Trophoblast cell (in vitro differentiated cells and primary cell): ENCODE measurements around the gene RFX8.

Experiments used
- DNase-seq, 2 donors: peaks; one replicate each; pipeline ENCODE4 v3.0.0-alpha.2; 2016
- H2AFZ ChIP-seq: 2 replicates; pipeline ENCODE4 v1.6.1; 2013; ENCODE audit warnings: low read length, moderate library complexity, mild to moderate bottlenecking; ENCODE audit not compliant: insufficient read depth, poor library complexity
- H2AK5ac ChIP-seq: 2 replicates; pipeline ENCODE4 v1.6.1; 2013; ENCODE audit warnings: mild to moderate bottlenecking, low read length
- H2BK120ac ChIP-seq: 2 replicates; pipeline ENCODE4 v1.6.1; 2013; ENCODE audit warnings: low read length, mild to moderate bottlenecking, moderate library complexity; ENCODE audit not compliant: insufficient read depth, poor library complexity
- H2BK12ac ChIP-seq: 2 replicates; pipeline ENCODE4 v1.6.1; 2013; ENCODE audit warnings: mild to moderate bottlenecking, low read length, moderate library complexity
- H2BK5ac ChIP-seq: 2 replicates; pipeline ENCODE4 v1.6.1; 2013; ENCODE audit warnings: low read length, low read depth, moderate library complexity, mild to moderate bottlenecking; ENCODE audit not compliant: poor library complexity
- H3K14ac ChIP-seq: 2 replicates; pipeline ENCODE4 v1.6.1; 2013; ENCODE audit warnings: mild to moderate bottlenecking, low read length
- H3K18ac ChIP-seq: 2 replicates; pipeline ENCODE4 v1.6.1; 2013; ENCODE audit warnings: mild to moderate bottlenecking, low read length
- H3K23ac ChIP-seq: 2 replicates; pipeline ENCODE4 v1.6.1; 2013; ENCODE audit warnings: low read length
- H3K27ac ChIP-seq: 2 replicates; pipeline ENCODE4 v1.5.1; 2013; ENCODE audit warnings: low read depth, mild to moderate bottlenecking, inconsistent platforms, low read length, moderate library complexity
- H3K27me3 ChIP-seq: 2 replicates; pipeline ENCODE4 v1.6.1; 2013; ENCODE audit warnings: inconsistent platforms, mild to moderate bottlenecking, low read length, moderate library complexity; ENCODE audit not compliant: insufficient read depth
- H3K36me3 ChIP-seq, 2 experiments: 1 replicate in 1 of 2; 2 replicates in 1 of 2; pipeline ENCODE4 v1.6.1; 2013; ENCODE audit warnings: low read length in 2 of 2, mild to moderate bottlenecking in 2 of 2, moderate library complexity in 1 of 2; ENCODE audit not compliant: insufficient read depth in 2 of 2, control insufficient read depth in 1 of 2
- H3K4ac ChIP-seq: 2 replicates; pipeline ENCODE4 v1.6.1; 2013; ENCODE audit warnings: low read depth, mild to moderate bottlenecking, low read length, moderate library complexity
- H3K4me1 ChIP-seq, 2 experiments: 1 replicate in 1 of 2; 2 replicates in 1 of 2; pipeline ENCODE4 v1.6.1; 2013; ENCODE audit warnings: low read length in 2 of 2, mild to moderate bottlenecking in 2 of 2, moderate library complexity in 1 of 2; ENCODE audit not compliant: insufficient read depth in 2 of 2, control insufficient read depth in 1 of 2
- H3K4me2 ChIP-seq: 2 replicates; pipeline ENCODE4 v1.6.1; 2013; ENCODE audit warnings: inconsistent platforms, mild to moderate bottlenecking, low read length, moderate library complexity
- H3K4me3 ChIP-seq: 2 replicates; pipeline ENCODE4 v1.5.1; 2013; ENCODE audit warnings: mild to moderate bottlenecking, low read depth, low read length, inconsistent platforms
- H3K79me1 ChIP-seq: one replicate; pipeline ENCODE4 v1.6.1; 2013; ENCODE audit warnings: low read length
- H3K79me2 ChIP-seq: 2 replicates; pipeline ENCODE4 v1.6.1; 2013; ENCODE audit warnings: low read length, mild to moderate bottlenecking; ENCODE audit not compliant: control insufficient read depth, insufficient read depth, poor library complexity
- H3K9ac ChIP-seq: 2 replicates; pipeline ENCODE4 v1.6.1; 2013; ENCODE audit warnings: mild to moderate bottlenecking, low read length
- H3K9me3 ChIP-seq: 2 replicates; pipeline ENCODE4 v1.6.1; 2013; ENCODE audit warnings: low read depth, mild to moderate bottlenecking, control low read depth, inconsistent platforms, low read length; ENCODE audit not compliant: insufficient read depth
- H4K12ac ChIP-seq: 2 replicates; pipeline ENCODE4 v1.6.1; 2013; ENCODE audit warnings: low read depth, mild to moderate bottlenecking, low read length, moderate library complexity
- H4K8ac ChIP-seq: 2 replicates; pipeline ENCODE4 v1.6.1; 2013; ENCODE audit warnings: low read depth, mild to moderate bottlenecking, low read length, moderate library complexity
- H4K91ac ChIP-seq: one replicate; pipeline ENCODE4 v1.6.1; 2013; ENCODE audit warnings: low read depth, mild to moderate bottlenecking, low read length, moderate library complexity
- WGBS: extraction: QIAGEN DNeasy Blood & Tissue Kit; methylation state at CpG from one replicate; pipeline ENCODE4 v1.1.7; 2013; ENCODE audit warnings: missing lambda C conversion rate; ENCODE audit not compliant: insufficient read length, insufficient coverage; ENCODE audit errors: extremely low coverage; 5-methylcytosine and 5-hydroxymethylcytosine counted together

Gene RFX8

GRCh38 chr2:101386599-101387150 is 88.2 kb downstream of the RFX8 start:
- Histone ChIP-seq H3K23ac (no peak overlapping the region), H3K4me3 (peak overlapping the region; percentile 45), H2BK5ac (no peak overlapping the region), H2AK5ac (no peak overlapping the region), H3K79me1 (no peaks in the 10 kb centered on the region), H3K4me1 (peaks cover 5 to 7% of the 10 kb centered on the region in 2 experiments), H2BK120ac (no peak overlapping the region), H2BK12ac (no peak overlapping the region), H3K4me2 (peak overlapping the region; percentile 55), H3K36me3 (no peaks in the 10 kb centered on the region), H3K9ac (no peak overlapping the region), H3K27ac (no peak overlapping the region), H3K9me3 (no peaks in the 10 kb centered on the region), H4K91ac (no peak overlapping the region), H4K12ac (no peak overlapping the region), H4K8ac (no peak overlapping the region), H2AFZ (no peak overlapping the region), H3K4ac (no peak overlapping the region), H3K79me2 (no peaks in the 10 kb centered on the region), H3K27me3 (peaks cover 23% of the 10 kb centered on the region), H3K14ac (no peak overlapping the region), H3K18ac (no peak overlapping the region)
- no peak for DNase-seq
- WGBS: no CpG with 5 or more reads among the region's 45 CpGs

GRCh38 chr2:101383016-101383541 is 91.8 kb downstream of the RFX8 start:
- DNase-seq: no peak
- H3K18ac ChIP-seq: no peak overlapping the region
- no peak overlapping the region for H3K9ac ChIP-seq
- no peak overlapping the region for H4K12ac ChIP-seq
- H3K27ac ChIP-seq: no peak overlapping the region
- H3K36me3 ChIP-seq: no peaks in the 10 kb centered on the region
- H3K4ac ChIP-seq: no peak overlapping the region
- H3K9me3 ChIP-seq: no peaks in the 10 kb centered on the region
- H2BK12ac ChIP-seq: no peak overlapping the region
- H3K14ac ChIP-seq: no peak overlapping the region
- no peak overlapping the region for H4K91ac ChIP-seq
- no peak overlapping the region for H4K8ac ChIP-seq
- no peak overlapping the region for H2AFZ ChIP-seq
- H3K4me1 ChIP-seq: peaks cover 5 to 7% of the 10 kb centered on the region in 2 experiments
- WGBS: no CpG with 5 or more reads among the region's 7 CpGs
- no peak overlapping the region for H3K4me3 ChIP-seq
- no peak overlapping the region for H2AK5ac ChIP-seq
- H3K4me2 ChIP-seq: no peak overlapping the region
- no peak overlapping the region for H2BK120ac ChIP-seq
- H3K79me1 ChIP-seq: no peaks in the 10 kb centered on the region
- no peak overlapping the region for H2BK5ac ChIP-seq
- peaks cover 23% of the 10 kb centered on the region for H3K27me3 ChIP-seq
- no peak overlapping the region for H3K23ac ChIP-seq
- no peaks in the 10 kb centered on the region for H3K79me2 ChIP-seq

GRCh38 chr2:101382442-101382841 is 92.5 kb downstream of the RFX8 start:
- H3K79me2 ChIP-seq: no peaks in the 10 kb centered on the region
- H3K79me1 ChIP-seq: no peaks in the 10 kb centered on the region
- peaks cover 4% of the 10 kb centered on the region in 2 experiments for H3K4me1 ChIP-seq
- H4K91ac ChIP-seq: no peak overlapping the region
- H4K8ac ChIP-seq: no peak overlapping the region
- H3K9ac ChIP-seq: no peak overlapping the region
- no peak overlapping the region for H2BK12ac ChIP-seq
- H2BK5ac ChIP-seq: no peak overlapping the region
- H3K23ac ChIP-seq: no peak overlapping the region
- H3K4ac ChIP-seq: no peak overlapping the region
- no peak overlapping the region for H3K14ac ChIP-seq
- no CpG with 5 or more reads among the region's 2 CpGs for WGBS
- peaks cover 19% of the 10 kb centered on the region for H3K27me3 ChIP-seq
- H2AFZ ChIP-seq: no peak overlapping the region
- no peak overlapping the region for H2BK120ac ChIP-seq
- H3K9me3 ChIP-seq: no peaks in the 10 kb centered on the region
- H3K4me2 ChIP-seq: no peak overlapping the region
- no peak for DNase-seq
- no peak overlapping the region for H2AK5ac ChIP-seq
- no peak overlapping the region for H3K4me3 ChIP-seq
- no peak overlapping the region for H3K18ac ChIP-seq
- no peak overlapping the region for H3K27ac ChIP-seq
- H3K36me3 ChIP-seq: no peaks in the 10 kb centered on the region
- H4K12ac ChIP-seq: no peak overlapping the region

DNA sequence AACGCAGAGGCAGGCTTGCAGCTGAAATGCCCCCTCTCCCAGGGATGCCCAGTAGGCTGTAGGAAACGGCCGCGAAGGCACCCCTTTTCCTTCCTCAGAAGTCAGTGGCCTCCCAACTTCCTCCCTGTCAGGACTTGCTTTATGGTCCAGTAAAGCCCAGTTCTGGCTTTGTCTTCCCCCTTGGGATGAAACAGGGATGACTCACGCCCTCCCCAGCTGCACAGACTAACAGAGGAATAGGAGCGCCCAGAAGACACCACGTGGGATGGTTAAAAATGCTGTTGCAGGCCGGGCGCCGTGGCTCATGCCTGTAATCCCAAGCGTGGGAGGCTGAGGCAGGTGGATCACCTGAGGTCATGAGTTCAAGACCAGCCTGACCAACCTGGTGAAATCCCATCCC is 94.5 kb downstream of the RFX8 start:
- Histone ChIP-seq H4K91ac (no peak overlapping the region), H2BK120ac (no peak overlapping the region), H2BK12ac (no peak overlapping the region), H3K36me3 (no peaks in the 10 kb centered on the region), H3K79me1 (no peaks in the 10 kb centered on the region), H3K4me2 (no peak overlapping the region), H3K4ac (no peak overlapping the region), H4K8ac (no peak overlapping the region), H4K12ac (no peak overlapping the region), H3K18ac (no peak overlapping the region), H3K27me3 (peaks cover under 1% of the 10 kb centered on the region), H3K9ac (no peak overlapping the region), H3K27ac (no peak overlapping the region), H2AFZ (no peak overlapping the region), H3K4me1 (no peaks in the 10 kb centered on the region), H3K14ac (no peak overlapping the region), H2BK5ac (no peak overlapping the region), H3K23ac (no peak overlapping the region), H3K9me3 (no peaks in the 10 kb centered on the region), H3K4me3 (peak overlapping the region; percentile 10), H2AK5ac (no peak overlapping the region), H3K79me2 (no peaks in the 10 kb centered on the region)
- no CpG with 5 or more reads among the region's 11 CpGs for WGBS
- DNase-seq: peak in 1 of 2 donors; percentile 17
